Measurements from ENCODE around the gene ZP4.

Gene ZP4

GRCh38 chr1:237895630-237896029 lies 4.9 kb upstream of the ZP4 start:
- TF ChIP-seq POLR2AphosphoS5 (IDR thresholded peaks at IDR 0.05; ENCODE audit: low read depth, low read length) = no peak
- TF ChIP-seq TAF1 (IDR thresholded peaks at IDR 0.05; ENCODE audit: borderline replicate concordance, insufficient read depth, low read length) = no peak
- TF ChIP-seq REST (IDR thresholded peaks at IDR 0.05; ENCODE audit: insufficient read depth in 1 of 2, low read depth in 2 of 2, low read length in 2 of 2) = no peak
- no peak for TF ChIP-seq SIN3A (IDR thresholded peaks at IDR 0.05; ENCODE audit: borderline replicate concordance, insufficient read depth, low read length)
- TF ChIP-seq FOXP2 (optimal IDR thresholded peaks at IDR 0.05; ENCODE audit: borderline replicate concordance, extremely low read depth, extremely low read length, insufficient read depth) = no peak

- TF ChIP-seq TAF1 (IDR thresholded peaks at IDR 0.05; ENCODE audit: borderline replicate concordance, insufficient read depth, low read length) = no peak
- no peak for TF ChIP-seq SIN3A (IDR thresholded peaks at IDR 0.05; ENCODE audit: borderline replicate concordance, insufficient read depth, low read length)
- no peak for TF ChIP-seq POLR2AphosphoS5 (IDR thresholded peaks at IDR 0.05; ENCODE audit: low read depth, low read length)
- no peak for TF ChIP-seq REST (IDR thresholded peaks at IDR 0.05; ENCODE audit: insufficient read depth in 1 of 2, low read depth in 2 of 2, low read length in 2 of 2)
- no peak for TF ChIP-seq FOXP2 (optimal IDR thresholded peaks at IDR 0.05; ENCODE audit: borderline replicate concordance, extremely low read depth, extremely low read length, insufficient read depth)
Measured at GRCh38 chr1:237894131-237894530, 3.4 kb upstream of the ZP4 start.

- TF ChIP-seq REST (IDR thresholded peaks at IDR 0.05; ENCODE audit: insufficient read depth in 1 of 2, low read depth in 2 of 2, low read length in 2 of 2) = no peak
- TF ChIP-seq POLR2AphosphoS5 (IDR thresholded peaks at IDR 0.05; ENCODE audit: low read depth, low read length) = no peak
- no peak for TF ChIP-seq FOXP2 (optimal IDR thresholded peaks at IDR 0.05; ENCODE audit: borderline replicate concordance, extremely low read depth, extremely low read length, insufficient read depth)
- TF ChIP-seq TAF1 (IDR thresholded peaks at IDR 0.05; ENCODE audit: borderline replicate concordance, insufficient read depth, low read length) = no peak
- no peak for TF ChIP-seq SIN3A (IDR thresholded peaks at IDR 0.05; ENCODE audit: borderline replicate concordance, insufficient read depth, low read length)
Measured at GRCh38 chr1:237891979-237892378, 1.3 kb upstream of the ZP4 start.

GRCh38 chr1:237891266-237891665 lies 544 bp upstream of the ZP4 start:
- TF ChIP-seq TAF1 (IDR thresholded peaks at IDR 0.05; ENCODE audit: borderline replicate concordance, insufficient read depth, low read length) = no peak
- no peak for TF ChIP-seq POLR2AphosphoS5 (IDR thresholded peaks at IDR 0.05; ENCODE audit: low read depth, low read length)
- TF ChIP-seq FOXP2 (optimal IDR thresholded peaks at IDR 0.05; ENCODE audit: borderline replicate concordance, extremely low read depth, extremely low read length, insufficient read depth) = no peak

GRCh38 chr1:237890416-237890815 lies 306 bp downstream of the ZP4 start:
- TF ChIP-seq POLR2AphosphoS5 (IDR thresholded peaks at IDR 0.05; ENCODE audit: low read depth, low read length) (no peak), SIN3A (IDR thresholded peaks at IDR 0.05; ENCODE audit: borderline replicate concordance, insufficient read depth, low read length) (no peak), TAF1 (IDR thresholded peaks at IDR 0.05; ENCODE audit: borderline replicate concordance, insufficient read depth, low read length) (no peak), FOXP2 (optimal IDR thresholded peaks at IDR 0.05; ENCODE audit: borderline replicate concordance, extremely low read depth, extremely low read length, insufficient read depth) (no peak), REST (IDR thresholded peaks at IDR 0.05; ENCODE audit: insufficient read depth in 1 of 2, low read depth in 2 of 2, low read length in 2 of 2) (no peak)

Measured in PFSK-1 (cell line).